ENCODE data around the gene OGFOD2.
"Not testable (repeated sequence)": the region's sequence is repeated elsewhere in the genome, so short reads cannot be mapped to it uniquely, and the experiment has no call there.

OGFOD2 gene

DNA sequence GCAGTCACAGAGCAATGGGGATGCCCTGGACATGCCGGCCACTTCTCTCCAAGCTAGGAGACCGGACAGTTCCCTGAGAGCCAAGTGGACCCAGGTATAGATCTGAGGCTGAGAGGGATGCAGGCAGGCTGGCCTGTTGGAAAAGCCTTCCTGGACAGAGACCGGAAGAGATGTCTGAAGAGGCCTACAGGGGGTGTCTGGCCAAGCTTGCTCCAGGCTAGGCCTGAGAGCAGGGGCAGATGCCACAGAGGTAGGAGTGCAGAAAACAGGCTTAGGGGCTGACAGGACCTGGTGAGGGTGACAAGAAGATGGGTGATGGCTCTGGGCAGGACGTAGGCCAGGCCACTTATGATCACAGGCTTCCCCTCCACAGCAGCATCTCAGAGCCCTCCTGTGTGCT lies 35.6 kb downstream of the OGFOD2 start:
- Histone ChIP-seq H3K9ac (ENCODE audit: low read length) (no peak overlapping the region), H2AFZ (ENCODE audit: low read length) (no peak overlapping the region), H3F3A (ENCODE audit: insufficient read depth, low read length) (no peaks in the 10 kb centered on the region), H3K9me2 (replicated peaks; ENCODE audit: insufficient read depth, low read length) (no peaks in the 10 kb centered on the region), H3K4me3 (ENCODE audit: low read length) (no peak overlapping the region), H4K20me1 (ENCODE audit: insufficient read depth, low read length) (no peaks in the 10 kb centered on the region), H3K4me2 (ENCODE audit: low read depth, low read length) (no peak overlapping the region), H3K4me1 (ENCODE audit: low read length) (no peaks in the 10 kb centered on the region), H3K36me3 (replicated peaks; ENCODE audit: insufficient read depth, low read length) (no peaks in the 10 kb centered on the region), H3K9me3 (replicated peaks; ENCODE audit: insufficient read depth, low read length) (no peaks in the 10 kb centered on the region), H3K27me3 (replicated peaks; ENCODE audit: insufficient read depth, low read length) (no peaks in the 10 kb centered on the region), H3K27ac (ENCODE audit: low read length) (no peak overlapping the region), H3K79me2 (ENCODE audit: low read length) (no peaks in the 10 kb centered on the region)
- no peak for DNase-seq
- TF ChIP-seq EZH2 (optimal IDR thresholded peaks at IDR 0.05; ENCODE audit: low read depth, low read length) (no peak), EZH2phosphoT487 (IDR thresholded peaks at IDR 0.05; ENCODE audit: low read length) (no peak)
- TF ChIP-seq, protein P1, sequence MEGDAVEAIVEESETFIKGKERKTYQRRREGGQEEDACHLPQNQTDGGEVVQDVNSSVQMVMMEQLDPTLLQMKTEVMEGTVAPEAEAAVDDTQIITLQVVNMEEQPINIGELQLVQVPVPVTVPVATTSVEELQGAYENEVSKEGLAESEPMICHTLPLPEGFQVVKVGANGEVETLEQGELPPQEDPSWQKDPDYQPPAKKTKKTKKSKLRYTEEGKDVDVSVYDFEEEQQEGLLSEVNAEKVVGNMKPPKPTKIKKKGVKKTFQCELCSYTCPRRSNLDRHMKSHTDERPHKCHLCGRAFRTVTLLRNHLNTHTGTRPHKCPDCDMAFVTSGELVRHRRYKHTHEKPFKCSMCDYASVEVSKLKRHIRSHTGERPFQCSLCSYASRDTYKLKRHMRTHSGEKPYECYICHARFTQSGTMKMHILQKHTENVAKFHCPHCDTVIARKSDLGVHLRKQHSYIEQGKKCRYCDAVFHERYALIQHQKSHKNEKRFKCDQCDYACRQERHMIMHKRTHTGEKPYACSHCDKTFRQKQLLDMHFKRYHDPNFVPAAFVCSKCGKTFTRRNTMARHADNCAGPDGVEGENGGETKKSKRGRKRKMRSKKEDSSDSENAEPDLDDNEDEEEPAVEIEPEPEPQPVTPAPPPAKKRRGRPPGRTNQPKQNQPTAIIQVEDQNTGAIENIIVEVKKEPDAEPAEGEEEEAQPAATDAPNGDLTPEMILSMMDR (IDR thresholded peaks at IDR 0.05; ENCODE audit: low read length), result no peak

DNA sequence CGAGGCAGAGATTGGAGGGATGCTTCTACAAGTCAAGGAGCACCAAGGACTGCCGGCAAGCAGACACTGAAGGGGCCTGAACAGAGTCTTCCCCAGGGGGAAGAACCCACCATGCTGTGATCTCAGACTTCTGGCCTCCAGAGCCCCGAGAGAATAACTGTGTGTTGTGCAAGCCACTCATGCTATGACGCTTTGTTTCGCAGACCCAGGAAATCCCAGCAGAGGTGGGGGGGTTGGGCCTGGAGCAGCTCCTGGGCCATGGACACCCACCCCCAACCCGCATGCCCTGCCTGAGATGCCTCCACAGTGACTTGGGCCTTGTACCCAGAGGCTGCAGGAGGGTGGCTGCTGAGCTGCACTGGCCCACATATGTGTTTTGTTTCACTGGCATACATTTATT lies 36.7 kb downstream of the OGFOD2 start:
- H3F3A ChIP-seq (ENCODE audit: insufficient read depth, low read length), result no peaks in the 10 kb centered on the region
- no peaks in the 10 kb centered on the region for H3K79me2 ChIP-seq (ENCODE audit: low read length)
- DNase-seq, result no peak
- no peak overlapping the region for H3K4me3 ChIP-seq (ENCODE audit: low read length)
- H3K27me3 ChIP-seq (replicated peaks; ENCODE audit: insufficient read depth, low read length), result no peaks in the 10 kb centered on the region
- H3K4me2 ChIP-seq (ENCODE audit: low read depth, low read length), result no peak overlapping the region
- H4K20me1 ChIP-seq (ENCODE audit: insufficient read depth, low read length), result no peaks in the 10 kb centered on the region
- H3K4me1 ChIP-seq (ENCODE audit: low read length), result no peaks in the 10 kb centered on the region
- no peaks in the 10 kb centered on the region for H3K9me2 ChIP-seq (replicated peaks; ENCODE audit: insufficient read depth, low read length)
- H3K27ac ChIP-seq (ENCODE audit: low read length), result no peak overlapping the region
- H3K36me3 ChIP-seq (replicated peaks; ENCODE audit: insufficient read depth, low read length), result no peaks in the 10 kb centered on the region
- no peak overlapping the region for H3K9ac ChIP-seq (ENCODE audit: low read length)
- no peaks in the 10 kb centered on the region for H3K9me3 ChIP-seq (replicated peaks; ENCODE audit: insufficient read depth, low read length)
- H2AFZ ChIP-seq (ENCODE audit: low read length), result no peak overlapping the region
- TF ChIP-seq, protein P1 (IDR thresholded peaks at IDR 0.05; ENCODE audit: low read length), result no peak
- TF ChIP-seq EZH2phosphoT487 (IDR thresholded peaks at IDR 0.05; ENCODE audit: low read length) (no peak), EZH2 (optimal IDR thresholded peaks at IDR 0.05; ENCODE audit: low read depth, low read length) (no peak)

DNA sequence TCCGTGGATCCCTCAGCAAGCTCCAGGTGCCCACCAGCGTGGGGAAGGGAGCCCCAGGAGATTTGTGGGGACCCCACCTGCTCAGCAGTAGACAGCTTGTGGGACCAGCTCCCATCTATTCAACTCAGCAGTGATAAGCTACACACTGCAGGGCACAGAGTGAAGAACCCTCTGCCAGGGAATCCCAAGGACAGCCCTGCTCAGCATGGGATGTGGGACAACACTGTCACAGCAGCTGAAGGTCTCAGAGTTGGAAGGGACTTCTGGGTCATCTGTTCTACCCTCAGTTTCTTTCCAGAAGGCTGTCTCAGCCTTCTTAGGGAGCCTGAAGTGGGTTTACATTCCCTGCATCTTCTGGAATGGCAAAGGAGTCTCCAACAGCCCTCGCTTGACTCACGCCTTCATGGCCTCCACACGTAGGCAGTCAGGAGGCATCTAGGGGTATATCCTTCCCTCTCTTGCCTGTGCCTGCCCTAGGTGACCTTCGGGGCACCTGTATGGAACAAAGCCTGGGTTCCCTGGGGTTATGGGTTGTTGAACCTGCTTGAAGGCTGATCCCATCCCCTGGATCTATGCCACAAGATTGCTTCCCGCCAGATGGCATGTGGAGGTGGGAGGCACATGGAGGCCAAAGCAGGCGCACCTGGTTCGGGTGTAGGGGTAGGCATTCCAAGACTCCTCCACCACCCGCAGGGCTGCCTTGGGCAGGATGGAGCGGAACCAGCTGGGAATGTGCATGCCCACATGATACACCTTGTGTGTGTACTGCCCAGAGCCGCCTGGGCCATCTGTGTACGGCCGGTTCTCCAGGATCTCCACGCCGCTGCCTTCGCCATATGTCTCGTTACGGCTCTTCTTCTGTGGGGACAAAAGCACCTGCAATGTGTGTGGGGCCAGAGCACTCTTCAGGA lies 38.4 kb downstream of the OGFOD2 start:
- Histone ChIP-seq H3K4me3 (ENCODE audit: low read length) (no peak overlapping the region), H3K4me1 (ENCODE audit: low read length) (no peaks in the 10 kb centered on the region), H3F3A (ENCODE audit: insufficient read depth, low read length) (no peaks in the 10 kb centered on the region), H3K36me3 (replicated peaks; ENCODE audit: insufficient read depth, low read length) (no peaks in the 10 kb centered on the region), H2AFZ (ENCODE audit: low read length) (no peak overlapping the region), H3K9me2 (replicated peaks; ENCODE audit: insufficient read depth, low read length) (no peaks in the 10 kb centered on the region), H3K79me2 (ENCODE audit: low read length) (no peaks in the 10 kb centered on the region), H3K27ac (ENCODE audit: low read length) (no peak overlapping the region), H4K20me1 (ENCODE audit: insufficient read depth, low read length) (no peaks in the 10 kb centered on the region), H3K9ac (ENCODE audit: low read length) (no peak overlapping the region), H3K9me3 (replicated peaks; ENCODE audit: insufficient read depth, low read length) (no peaks in the 10 kb centered on the region), H3K27me3 (replicated peaks; ENCODE audit: insufficient read depth, low read length) (no peaks in the 10 kb centered on the region), H3K4me2 (ENCODE audit: low read depth, low read length) (no peak overlapping the region)
- TF ChIP-seq EZH2phosphoT487 (IDR thresholded peaks at IDR 0.05; ENCODE audit: low read length) (no peak), EZH2 (optimal IDR thresholded peaks at IDR 0.05; ENCODE audit: low read depth, low read length) (no peak)
- TF ChIP-seq, protein P1 (IDR thresholded peaks at IDR 0.05; ENCODE audit: low read length), result no peak
- no peak for DNase-seq

DNA sequence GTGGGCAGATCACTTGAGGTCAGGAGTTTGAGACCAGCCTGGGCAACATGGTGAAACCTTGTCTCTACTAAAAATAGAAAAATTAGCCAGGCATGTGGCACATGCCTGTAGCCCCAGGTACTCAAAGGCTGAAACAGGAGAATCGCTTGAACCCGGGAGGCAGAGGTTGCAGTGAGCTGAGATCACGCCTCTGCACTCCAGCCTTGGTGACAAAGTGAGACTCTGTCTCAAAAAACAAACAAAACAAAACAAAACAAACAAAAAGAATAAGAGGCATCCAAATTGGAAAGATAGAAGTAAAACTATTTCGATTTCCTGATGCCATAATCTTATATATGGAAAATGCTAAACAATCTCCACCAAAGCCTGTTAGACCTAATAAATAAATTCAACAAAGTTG lies 39.4 kb downstream of the OGFOD2 start:
- H3K9me3 ChIP-seq (replicated peaks; ENCODE audit: insufficient read depth, low read length); H2AFZ ChIP-seq (ENCODE audit: low read length); H3K79me2 ChIP-seq (ENCODE audit: low read length); H3K9me2 ChIP-seq (replicated peaks; ENCODE audit: insufficient read depth, low read length); H3K27me3 ChIP-seq (replicated peaks; ENCODE audit: insufficient read depth, low read length); H4K20me1 ChIP-seq (ENCODE audit: insufficient read depth, low read length); DNase-seq; H3F3A ChIP-seq (ENCODE audit: insufficient read depth, low read length); H3K4me3 ChIP-seq (ENCODE audit: low read length); H3K4me2 ChIP-seq (ENCODE audit: low read depth, low read length); H3K36me3 ChIP-seq (replicated peaks; ENCODE audit: insufficient read depth, low read length); H3K27ac ChIP-seq (ENCODE audit: low read length); H3K4me1 ChIP-seq (ENCODE audit: low read length); H3K9ac ChIP-seq (ENCODE audit: low read length): not testable (repeated sequence)

Measured in MM.1S (cell line).